H9 (cell line): ENCODE results near the gene MTLN. TPM values are rescaled to one million over a fixed set of nuclear protein-coding genes. Genes with fewer than 3 reads are reported as not detected.

Source experiments
- DNase-seq: peaks from one replicate; pipeline ENCODE4 v3.0.0-alpha.2; 2017
- H2AFZ ChIP-seq: one replicate; pipeline ENCODE4 v1.6.1; 2013; ENCODE audit warnings: mild to moderate bottlenecking, low read length, control low read depth, moderate library complexity
- H2AK5ac ChIP-seq: 2 replicates; pipeline ENCODE4 v1.6.1; 2013; ENCODE audit warnings: low read length, control low read depth, mixed read lengths; ENCODE audit not compliant: insufficient read length
- H2BK120ac ChIP-seq: one replicate; pipeline ENCODE4 v1.6.1; 2013; ENCODE audit warnings: low read depth, mild to moderate bottlenecking, low read length, control low read depth, inconsistent platforms; ENCODE audit not compliant: poor library complexity, severe bottlenecking
- H2BK12ac ChIP-seq: 2 replicates; pipeline ENCODE4 v1.6.1; 2013; ENCODE audit warnings: low read length, control low read depth, mixed read lengths, low read depth; ENCODE audit not compliant: insufficient read length
- H2BK15ac ChIP-seq: 2 replicates; pipeline ENCODE4 v1.6.1; 2013; ENCODE audit warnings: low read depth, low read length, control low read depth
- H2BK20ac ChIP-seq: one replicate; pipeline ENCODE4 v1.6.1; 2013; ENCODE audit warnings: low read depth, mild to moderate bottlenecking, low read length, control low read depth, inconsistent platforms; ENCODE audit not compliant: poor library complexity, severe bottlenecking
- H2BK5ac ChIP-seq: 2 replicates; pipeline ENCODE4 v1.6.1; 2013; ENCODE audit warnings: low read length, control low read depth, mixed read lengths; ENCODE audit not compliant: insufficient read length
- H3K14ac ChIP-seq: 2 replicates; pipeline ENCODE4 v1.6.1; 2013; ENCODE audit warnings: low read length, control low read depth; ENCODE audit not compliant: insufficient read depth
- H3K18ac ChIP-seq: 2 replicates; pipeline ENCODE4 v1.6.1; 2013; ENCODE audit warnings: low read depth, mild to moderate bottlenecking, mixed read lengths, low read length, control low read depth; ENCODE audit not compliant: insufficient read length
- H3K23ac ChIP-seq: 2 replicates; pipeline ENCODE4 v1.6.1; 2013; ENCODE audit warnings: low read length, control low read depth, mixed read lengths, low read depth; ENCODE audit not compliant: insufficient read length
- H3K23me2 ChIP-seq: 2 replicates; pipeline ENCODE4 v1.6.1; 2013; ENCODE audit warnings: low read depth, mild to moderate bottlenecking, mixed read lengths, low read length, control low read depth; ENCODE audit not compliant: insufficient read length, poor library complexity, severe bottlenecking
- H3K27ac ChIP-seq: 2 replicates; pipeline ENCODE4 v1.5.1; 2013; ENCODE audit warnings: low read length, control low read depth, mixed read lengths, low read depth; ENCODE audit not compliant: insufficient read length
- H3K27me3 ChIP-seq: 2 replicates; pipeline ENCODE4 v1.6.1; 2013; ENCODE audit warnings: low read length, control low read depth, inconsistent platforms; ENCODE audit not compliant: insufficient read depth
- H3K4ac ChIP-seq: 2 replicates; pipeline ENCODE4 v1.6.1; 2013; ENCODE audit warnings: low read depth, mild to moderate bottlenecking, control low read depth, inconsistent platforms, low read length, moderate library complexity
- H3K4me1 ChIP-seq: 2 replicates; pipeline ENCODE4 v1.6.1; 2013; ENCODE audit warnings: low read length, control low read depth, inconsistent platforms; ENCODE audit not compliant: insufficient read depth
- H3K4me2 ChIP-seq: 2 replicates; pipeline ENCODE4 v1.6.1; 2013; ENCODE audit warnings: low read length, control low read depth, mixed read lengths; ENCODE audit not compliant: insufficient read length, insufficient read depth
- H3K56ac ChIP-seq: 2 replicates; pipeline ENCODE4 v1.6.1; 2013; ENCODE audit warnings: low read depth, mild to moderate bottlenecking, mixed read lengths, low read length, control low read depth; ENCODE audit not compliant: insufficient read length
- H3K79me1 ChIP-seq: 2 replicates; pipeline ENCODE4 v1.6.1; 2013; ENCODE audit warnings: low read depth, mild to moderate bottlenecking, moderate library complexity, low read length, control low read depth, inconsistent platforms; ENCODE audit not compliant: insufficient read depth, poor library complexity, severe bottlenecking
- H3K79me2 ChIP-seq: 2 replicates; pipeline ENCODE4 v1.6.1; 2013; ENCODE audit warnings: low read length, control low read depth, inconsistent platforms; ENCODE audit not compliant: insufficient read depth
- H3K9ac ChIP-seq: 2 replicates; pipeline ENCODE4 v1.6.1; 2013; ENCODE audit warnings: low read length, control low read depth, mixed read lengths; ENCODE audit not compliant: insufficient read length; ENCODE audit errors: extremely low read depth
- H3K9me3 ChIP-seq: one replicate; pipeline ENCODE4 v1.6.1; 2013; ENCODE audit warnings: low read depth, low read length, inconsistent platforms; ENCODE audit not compliant: control insufficient read depth
- H3T11ph ChIP-seq: one replicate; pipeline ENCODE4 v1.6.1; 2013; ENCODE audit warnings: mild to moderate bottlenecking, low read length, control low read depth, inconsistent platforms
- H4K20me1 ChIP-seq: one replicate; pipeline ENCODE4 v1.6.1; 2013; ENCODE audit not compliant: control insufficient read depth, insufficient read length, insufficient read depth
- H4K5ac ChIP-seq: 2 replicates; pipeline ENCODE4 v1.6.1; 2013; ENCODE audit warnings: low read depth, mild to moderate bottlenecking, mixed read lengths, low read length, control low read depth; ENCODE audit not compliant: insufficient read length
- H4K8ac ChIP-seq: replicated peaks from 2 replicates; pipeline ENCODE4 v1.6.1; 2013; ENCODE audit warnings: low read length, control low read depth, mixed read lengths, low read depth; ENCODE audit not compliant: insufficient read length
- H4K91ac ChIP-seq: 2 replicates; pipeline ENCODE4 v1.6.1; 2013; ENCODE audit warnings: low read depth, mild to moderate bottlenecking, moderate library complexity, mixed read lengths, low read length, control low read depth; ENCODE audit not compliant: insufficient read length
- H3K27ac Mint-ChIP-seq, 3 experiments: 2 replicates in 2 of 3; 3 replicates in 1 of 3; pipeline ENCODE4 v1.8.0; 2020 to 2021; ENCODE audit warnings: mixed read lengths in 3 of 3, mild to moderate bottlenecking in 1 of 3, moderate library complexity in 1 of 3
- H3K27me3 Mint-ChIP-seq: 2 replicates; pipeline ENCODE4 v1.8.0; 2021; ENCODE audit warnings: low read depth, mild to moderate bottlenecking, moderate library complexity, mixed read lengths
- H3K36me3 Mint-ChIP-seq, 3 experiments: 2 replicates in 2 of 3; 3 replicates in 1 of 3; pipeline ENCODE4 v1.8.0; 2020 to 2021; ENCODE audit warnings: low read depth in 3 of 3, mixed read lengths in 3 of 3; ENCODE audit not compliant: insufficient read depth in 1 of 3
- H3K4me1 Mint-ChIP-seq, 2 experiments: 2 replicates each; pipeline ENCODE4 v1.8.0; 2020; ENCODE audit warnings: mixed read lengths in 2 of 2
- H3K4me3 Mint-ChIP-seq, 2 experiments: 2 replicates in 1 of 2; 3 replicates in 1 of 2; pipeline ENCODE4 v1.8.0; 2020 to 2021; ENCODE audit warnings: mild to moderate bottlenecking in 2 of 2, mixed read lengths in 2 of 2, moderate library complexity in 1 of 2
- H3K9me3 Mint-ChIP-seq, 2 experiments: 2 replicates in 1 of 2; 3 replicates in 1 of 2; pipeline ENCODE4 v1.8.0; 2020; ENCODE audit warnings: mild to moderate bottlenecking in 2 of 2, mixed read lengths in 2 of 2, moderate library complexity in 1 of 2
- CTCF ChIP-seq: fragments of 200-600 bp; sonication (generic); conservative IDR thresholded peaks from 3 replicates; pipeline ENCODE4 v1.8.0; 2021; ENCODE audit warnings: antibody characterized with exemption, mild to moderate bottlenecking
- WGBS: extraction: QIAGEN DNeasy Blood & Tissue Kit; methylation state at CpG from one replicate; pipeline ENCODE4 v1.1.7; 2013; ENCODE audit warnings: missing lambda C conversion rate, low lambda C conversion rate, mixed read lengths; ENCODE audit not compliant: insufficient read length; ENCODE audit errors: extremely low coverage; 5-methylcytosine and 5-hydroxymethylcytosine counted together
- total RNA-seq: library from RNA; stranded (reverse); gene quantifications from 2 replicates; pipeline ENCODE4 v1.2.1, GENCODE V29; 2021

MTLN gene
- total RNA-seq, 1 experiment from 2014 or later = 16.3 TPM

GRCh38 chr2:110172506-110172905, 39.8 kb downstream of the MTLN start:
- Histone ChIP-seq H2BK120ac (no peak overlapping the region), H2BK12ac (no peak overlapping the region), H4K91ac (no peak overlapping the region), H4K8ac (no peak overlapping the region), H3K9ac (no peak overlapping the region), H3K14ac (no peak overlapping the region), H2BK15ac (no peak overlapping the region), H3K27ac (no peak overlapping the region), H3K23ac (no peak overlapping the region), H4K20me1 (no peaks in the 10 kb centered on the region), H3K4ac (no peak overlapping the region), H3K4me2 (no peak overlapping the region), H2BK5ac (no peak overlapping the region), H3K18ac (no peak overlapping the region), H4K5ac (no peak overlapping the region), H3K79me1 (no peaks in the 10 kb centered on the region), H2AK5ac (no peak overlapping the region), H3K27me3 (no peaks in the 10 kb centered on the region), H3K79me2 (no peaks in the 10 kb centered on the region), H3K23me2 (no peaks in the 10 kb centered on the region), H2BK20ac (no peak overlapping the region), H3T11ph (no peak overlapping the region), H3K4me1 (peaks cover 2% of the 10 kb centered on the region; the same call in 1 of the 2 replicates), H2AFZ (no peak overlapping the region), H3K9me3 (no peaks in the 10 kb centered on the region), H3K56ac (no peak overlapping the region)
- Mint-ChIP-seq H3K27ac (no peak overlapping the region), H3K27me3 (no peaks in the 10 kb centered on the region), H3K4me1 (peaks cover 6 to 8% of the 10 kb centered on the region in 2 experiments), H3K9me3 (no peaks in the 10 kb centered on the region), H3K4me3 (no peak overlapping the region), H3K36me3 (no peaks in the 10 kb centered on the region)
- no peak for DNase-seq
- no peak for TF ChIP-seq CTCF
- no CpG with 5 or more reads among the region's 6 CpGs for WGBS
